Gastroesophageal sphincter (tissue), 4 donors: Measurements from ENCODE around the gene SPOCK3. TPM values are rescaled to one million over a fixed set of nuclear protein-coding genes. Genes with fewer than 3 reads are reported as not detected.
"Not testable (repeated sequence)": the region's sequence is repeated elsewhere in the genome, so short reads cannot be mapped to it uniquely, and the experiment has no call there.

Experiments used
- ATAC-seq: fragments of 150-250 bp; one replicate; pipeline ENCODE4 v1.9.1; 2016; ENCODE audit warnings: mild to moderate bottlenecking, moderate library complexity
- H3K27ac ChIP-seq, 4 donors: fragments of 200-600 bp; sonication (generic) in 3 of 4; 1 replicate in 3 of 4; 2 replicates in 1 of 4; pipeline ENCODE4 v1.5.1; 2016 to 2019
- H3K27me3 ChIP-seq: fragments of 200-600 bp; sonication (generic); one replicate; pipeline ENCODE4 v1.5.1; 2019
- H3K36me3 ChIP-seq, 2 donors: fragments of 200-600 bp; sonication (generic); one replicate each; pipeline ENCODE4 v1.5.1; 2019; ENCODE audit warnings: control low read depth in 1 of 2
- H3K4me1 ChIP-seq, 3 donors: fragments of 200-600 bp; sonication (generic); 1 replicate in 2 of 3; 2 replicates in 1 of 3; pipeline ENCODE4 v1.5.1; 2016 to 2019; ENCODE audit warnings: control low read depth in 2 of 3
- H3K4me3 ChIP-seq, 2 donors: fragments of 200-600 bp; sonication (generic); one replicate each; pipeline ENCODE4 v1.5.1; 2019; ENCODE audit warnings: mild to moderate bottlenecking in 1 of 2, moderate library complexity in 1 of 2
- H3K9me3 ChIP-seq, 3 donors: fragments of 200-600 bp; sonication (generic); one replicate each; pipeline ENCODE4 v1.5.1; 2017 to 2019; ENCODE audit warnings: control low read depth in 2 of 3
- CTCF ChIP-seq, 4 experiments: fragments of 200-600 bp in 2 of 4; fragments of 450-650 bp in 2 of 4; sonication (generic) in 1 of 4; IDR thresholded peaks; one replicate each; pipeline ENCODE4 v1.5.1; 2017 to 2019; ENCODE audit warnings: antibody characterized with exemption in 4 of 4, mild to moderate bottlenecking in 2 of 4, moderate library complexity in 2 of 4
- EP300 ChIP-seq: sonication (generic); formaldehyde crosslinking; IDR thresholded peaks from one replicate; pipeline ENCODE4 v1.6.1; 2017; ENCODE audit warnings: antibody characterized with exemption, mild to moderate bottlenecking
- POLR2A ChIP-seq, 2 donors: fragments of 450-650 bp; IDR thresholded peaks; one replicate each; pipeline ENCODE4 v1.6.1; 2017; ENCODE audit warnings: antibody characterized with exemption in 2 of 2, mild to moderate bottlenecking in 2 of 2, moderate library complexity in 1 of 2
- POLR2AphosphoS5 ChIP-seq: sonication (generic); formaldehyde crosslinking; IDR thresholded peaks from one replicate; pipeline ENCODE4 v1.6.1; 2017; ENCODE audit warnings: antibody characterized with exemption
- WGBS, 2 donors: methylation state at CpG; one replicate each; pipeline ENCODE4 v1.1.5; 2018; ENCODE audit warnings: low coverage in 1 of 2; 5-methylcytosine and 5-hydroxymethylcytosine counted together
- total RNA-seq, 4 donors: library from RNA; depleted of rRNA; stranded (reverse); fragments of >200 nt; gene quantifications; one replicate each; pipeline ENCODE4 v1.1.0, GENCODE V29; 2016

SPOCK3 gene
- total RNA-seq, 4 donors from 2014 or later, result 0.57 to 7.8 (median 3.0) TPM

DNA sequence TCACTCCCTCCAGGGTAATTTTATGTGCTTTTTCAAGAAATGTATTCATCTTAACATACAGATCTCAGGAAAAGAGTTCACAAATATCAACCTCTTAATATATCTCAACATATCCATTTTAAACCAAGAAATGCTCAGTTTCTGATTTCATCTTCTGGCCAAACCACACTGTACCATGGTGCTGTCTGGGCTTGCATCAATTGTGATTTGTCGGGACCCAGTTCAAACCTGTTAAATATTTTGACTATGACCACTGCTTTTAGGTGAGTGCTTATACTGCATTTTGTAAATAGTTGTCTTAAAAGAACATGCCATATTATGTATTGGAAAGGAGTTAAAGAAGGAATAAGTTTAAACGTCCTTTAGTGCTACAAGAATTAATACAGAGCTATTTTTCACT, 352.1 kb downstream of the SPOCK3 start:
- Histone ChIP-seq H3K36me3 (no peaks in the 10 kb centered on the region), H3K4me3 (no peak overlapping the region), H3K4me1 (no peaks in the 10 kb centered on the region), H3K9me3 (no peaks in the 10 kb centered on the region), H3K27me3 (no peaks in the 10 kb centered on the region), H3K27ac (no peak overlapping the region)
- TF ChIP-seq POLR2AphosphoS5 (no peak), CTCF (IDR thresholded peaks at IDR 0.05) (no peak), EP300 (no peak), POLR2A (IDR thresholded peaks at IDR 0.05) (no peak)
- ATAC-seq, result no peak
- WGBS, 2 donors, result 64 to 70% methylated on average over 2 of the region's 2 CpGs

- ATAC-seq, result no peak
- Histone ChIP-seq H3K4me1 (no peaks in the 10 kb centered on the region), H3K9me3 (no peaks in the 10 kb centered on the region), H3K36me3 (no peaks in the 10 kb centered on the region), H3K27me3 (no peaks in the 10 kb centered on the region), H3K4me3 (no peak overlapping the region), H3K27ac (no peak overlapping the region)
- WGBS, 2 donors, result 62 to 67% methylated on average over 2 to 5 of the region's 5 CpGs
- no peak for TF ChIP-seq CTCF (IDR thresholded peaks at IDR 0.05)
- no peak for TF ChIP-seq EP300
- no peak for TF ChIP-seq POLR2AphosphoS5
- no peak for TF ChIP-seq POLR2A (IDR thresholded peaks at IDR 0.05)
These were observed 358.5 kb downstream of the SPOCK3 start for GRCh38 chr4:166875821-166876220.

- TF ChIP-seq POLR2AphosphoS5 (no peak), CTCF (IDR thresholded peaks at IDR 0.05) (no peak), EP300 (no peak), POLR2A (IDR thresholded peaks at IDR 0.05) (no peak)
- Histone ChIP-seq H3K4me1 (no peaks in the 10 kb centered on the region), H3K27me3 (no peaks in the 10 kb centered on the region), H3K27ac (no peak overlapping the region), H3K4me3 (no peak overlapping the region), H3K36me3 (no peaks in the 10 kb centered on the region), H3K9me3 (peaks cover 0 to 8% (median 0%) of the 10 kb centered on the region in 3 donors)
- ATAC-seq, result no peak
- 73 to 89% methylated on average over 1 of the region's 1 CpG for WGBS, 2 donors
These were observed 372.3 kb downstream of the SPOCK3 start for GRCh38 chr4:166862032-166862431.

DNA sequence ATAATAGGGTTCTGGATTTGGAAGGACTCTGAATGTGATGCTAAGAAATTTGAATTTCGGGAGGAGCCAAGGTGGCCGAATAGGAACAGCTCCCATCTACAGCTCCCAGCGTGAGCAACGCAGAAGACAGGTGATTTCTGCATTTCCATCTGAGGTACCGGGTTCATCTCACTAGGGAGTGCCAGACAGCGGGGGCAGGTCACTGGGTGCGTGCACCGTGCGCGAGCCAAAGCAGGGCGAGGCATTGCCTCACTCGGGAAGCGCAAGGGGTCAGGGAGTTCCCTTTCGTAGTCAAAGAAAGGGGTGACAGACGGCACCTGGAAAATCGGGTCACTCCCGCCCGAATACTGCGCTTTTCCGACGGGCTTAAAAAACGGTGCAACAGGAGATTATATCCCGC, 383.9 kb downstream of the SPOCK3 start:
- not testable (repeated sequence) for H3K9me3 ChIP-seq, H3K36me3 ChIP-seq, H3K4me3 ChIP-seq, H3K27ac ChIP-seq, ATAC-seq, H3K4me1 ChIP-seq, H3K27me3 ChIP-seq
- 93 to 94% methylated on average over 6 to 16 of the region's 23 CpGs for WGBS, 2 donors

DNA sequence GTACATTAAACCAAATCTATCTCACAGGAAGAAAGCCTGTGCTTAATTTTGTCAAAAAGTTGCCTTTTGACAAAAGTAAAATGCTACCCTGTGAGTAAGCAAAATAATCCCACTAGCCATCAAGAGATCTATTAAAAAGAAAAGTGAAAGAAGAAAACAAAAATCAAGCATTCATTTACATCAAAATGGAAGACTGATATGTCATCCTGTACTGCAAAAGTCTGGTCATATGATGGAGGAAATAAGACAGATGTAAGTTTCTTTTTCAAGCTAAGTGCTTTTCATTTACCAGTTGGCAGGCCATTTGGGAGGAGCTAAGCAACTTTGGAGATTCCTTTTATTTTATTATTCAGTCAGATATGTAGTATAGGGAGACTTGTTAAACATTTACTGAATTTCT, 387.4 kb downstream of the SPOCK3 start:
- peaks cover 0 to 19% (median 0%) of the 10 kb centered on the region in 3 donors for H3K9me3 ChIP-seq
- H3K27ac ChIP-seq, result no peak overlapping the region
- no peaks in the 10 kb centered on the region for H3K36me3 ChIP-seq
- H3K4me3 ChIP-seq, result no peak overlapping the region
- H3K4me1 ChIP-seq, result no peaks in the 10 kb centered on the region
- no peak for ATAC-seq
- TF ChIP-seq CTCF (IDR thresholded peaks at IDR 0.05) (no peak), POLR2A (IDR thresholded peaks at IDR 0.05) (no peak), POLR2AphosphoS5 (no peak), EP300 (no peak)
- no peaks in the 10 kb centered on the region for H3K27me3 ChIP-seq
